H1 (cell line): ENCODE measurements around the gene RABL2B. TPM values are rescaled to one million over a fixed set of nuclear protein-coding genes. Genes with fewer than 3 reads are reported as not detected.

ENCODE experiments used
- CTCF ChIA-PET: fragments of 300-600 bp; sonication (Branson Sonifier 250); formaldehyde crosslinking; loops from one replicate; lab custom pipeline; 2021; ENCODE audit not compliant: partially characterized antibody; lab: Charles Lee
- POLR2A ChIA-PET: fragments of 300-600 bp; sonication (Branson Sonifier 250); formaldehyde crosslinking; loops from one replicate; lab custom pipeline; 2021; ENCODE audit warnings: inconsistent platforms; ENCODE audit not compliant: partially characterized antibody; lab: Charles Lee
- DNase-seq, 2 experiments: peaks; one replicate each; pipeline versions ENCODE4 v3.0.0 to v3.0.0-alpha.2; 2010 to 2022; ENCODE audit warnings: low spot score in 2 of 2, low read depth in 1 of 2, mixed read lengths in 1 of 2
- FAIRE-seq: peaks from 2 replicates; lab custom pipeline; 2011; peaks lifted over from hg19 to GRCh38; lab: Jason Lieb, UNC
- H2AFZ ChIP-seq: 2 replicates; pipeline ENCODE4 v1.8.1; 2012; ENCODE audit warnings: low read length, inconsistent platforms
- H2AK5ac ChIP-seq: 2 replicates; pipeline ENCODE4 v1.6.1; 2013; ENCODE audit warnings: low read depth, low read length
- H2BK120ac ChIP-seq: replicated peaks from 2 replicates; pipeline ENCODE3; 2013; ENCODE audit warnings: low read depth, low read length, inconsistent platforms
- H2BK12ac ChIP-seq: 2 replicates; pipeline ENCODE4 v1.6.1; 2013; ENCODE audit warnings: low read depth, low read length
- H2BK15ac ChIP-seq: 2 replicates; pipeline ENCODE4 v1.6.1; 2013; ENCODE audit warnings: low read length
- H2BK20ac ChIP-seq: 2 replicates; pipeline ENCODE4 v1.6.1; 2013; ENCODE audit warnings: low read length
- H2BK5ac ChIP-seq: 2 replicates; pipeline ENCODE4 v1.6.1; 2013; ENCODE audit warnings: low read depth, low read length
- H3K14ac ChIP-seq: 2 replicates; pipeline ENCODE4 v1.6.1; 2013; ENCODE audit warnings: inconsistent platforms; ENCODE audit not compliant: insufficient read length
- H3K18ac ChIP-seq: 2 replicates; pipeline ENCODE4 v1.6.1; 2013; ENCODE audit warnings: low read length; ENCODE audit errors: extremely low read depth
- H3K23ac ChIP-seq: 2 replicates; pipeline ENCODE4 v1.6.1; 2013; ENCODE audit warnings: inconsistent platforms; ENCODE audit not compliant: insufficient read length
- H3K23me2 ChIP-seq: 2 replicates; pipeline ENCODE4 v1.6.1; 2013; ENCODE audit warnings: low read depth, low read length
- H3K27ac ChIP-seq: 2 replicates; pipeline ENCODE4 v1.6.1; 2011; ENCODE audit warnings: low read depth, low read length, inconsistent platforms
- H3K27me3 ChIP-seq, 4 experiments: replicated peaks in 1 of 4; 1 replicate in 1 of 4; 2 replicates in 3 of 4; pipeline versions ENCODE4 v1.6.1 to v1.8.1; 2011 to 2013; ENCODE audit warnings: low read length in 3 of 4, mild to moderate bottlenecking in 3 of 4, inconsistent platforms in 2 of 4, mixed read lengths in 2 of 4, moderate library complexity in 1 of 4; ENCODE audit not compliant: control insufficient read depth in 3 of 4, insufficient read depth in 3 of 4; ENCODE audit errors: extremely low read depth in 1 of 4
- H3K36me3 ChIP-seq, 4 experiments: 2 replicates each; pipeline versions ENCODE4 v1.6.1 to v1.8.1; 2011 to 2013; ENCODE audit warnings: mild to moderate bottlenecking in 4 of 4, low read length in 3 of 4, moderate library complexity in 2 of 4, control low read depth in 1 of 4, inconsistent platforms in 1 of 4; ENCODE audit not compliant: insufficient read depth in 4 of 4, control insufficient read depth in 2 of 4
- H3K4ac ChIP-seq: replicated peaks from 2 replicates; pipeline ENCODE3; 2013; ENCODE audit warnings: low read length, low read depth, mixed read lengths, inconsistent platforms; ENCODE audit not compliant: insufficient read length
- H3K4me1 ChIP-seq, 4 experiments: replicated peaks in 1 of 4; 1 replicate in 1 of 4; 2 replicates in 3 of 4; pipeline versions ENCODE4 v1.6.1 to v1.8.1; 2011 to 2013; ENCODE audit warnings: low read length in 3 of 4, inconsistent platforms in 2 of 4, mixed read lengths in 1 of 4; ENCODE audit not compliant: insufficient read depth in 4 of 4, control insufficient read depth in 3 of 4
- H3K4me2 ChIP-seq, 2 experiments: 2 replicates each; pipeline versions ENCODE4 v1.6.1 to v1.8.1; 2011 to 2013; ENCODE audit warnings: low read depth in 2 of 2, low read length in 2 of 2, control low read depth in 1 of 2, inconsistent platforms in 1 of 2, mild to moderate bottlenecking in 1 of 2; ENCODE audit not compliant: insufficient read depth in 1 of 2
- H3K4me3 ChIP-seq, 4 experiments: fragments of 200-600, 300-600 bp in 1 of 4; sonication (generic), shearing (Covaris generic), sonication (Bioruptor Twin) in 1 of 4; 2 replicates each; pipeline versions ENCODE4 v1.5.1 to v1.8.1; 2011 to 2016; ENCODE audit warnings: low read length in 4 of 4, low read depth in 3 of 4, control low read depth in 2 of 4, inconsistent platforms in 2 of 4, mild to moderate bottlenecking in 2 of 4, mixed read lengths in 1 of 4, moderate library complexity in 1 of 4; ENCODE audit not compliant: insufficient read depth in 2 of 4; ENCODE audit errors: extremely low read depth in 1 of 4
- H3K56ac ChIP-seq: replicated peaks from 2 replicates; pipeline ENCODE3; 2013; ENCODE audit warnings: low read depth, mild to moderate bottlenecking, mixed read lengths, low read length, inconsistent platforms; ENCODE audit not compliant: insufficient read length
- H3K79me1 ChIP-seq: 2 replicates; pipeline ENCODE4 v1.6.1; 2013; ENCODE audit warnings: low read depth, low read length, control low read depth
- H3K79me2 ChIP-seq, 2 experiments: 2 replicates each; pipeline versions ENCODE4 v1.6.1 to v1.8.1; 2012 to 2013; ENCODE audit warnings: low read length in 2 of 2, mild to moderate bottlenecking in 2 of 2, inconsistent platforms in 1 of 2; ENCODE audit not compliant: insufficient read depth in 2 of 2, control insufficient read depth in 1 of 2
- H3K9ac ChIP-seq, 4 experiments: replicated peaks in 1 of 4; 1 replicate in 1 of 4; 2 replicates in 3 of 4; pipeline versions ENCODE4 v1.6.1 to v1.8.1; 2011 to 2013; ENCODE audit warnings: low read depth in 3 of 4, low read length in 3 of 4, control low read depth in 2 of 4, mild to moderate bottlenecking in 2 of 4, moderate library complexity in 2 of 4, inconsistent platforms in 1 of 4; ENCODE audit errors: extremely low read depth in 1 of 4
- H3K9me3 ChIP-seq, 2 experiments: 2 replicates each; pipeline versions ENCODE4 v1.6.1 to v1.8.1; 2012 to 2013; ENCODE audit warnings: mild to moderate bottlenecking in 2 of 2, moderate library complexity in 2 of 2, control low read depth in 1 of 2, inconsistent platforms in 1 of 2, low read depth in 1 of 2, low read length in 1 of 2, mixed read lengths in 1 of 2; ENCODE audit not compliant: insufficient read depth in 2 of 2
- H4K20me1 ChIP-seq, 2 experiments: replicated peaks in 1 of 2; 2 replicates each; pipeline versions ENCODE3 to v1.8.1; 2011 to 2013; ENCODE audit warnings: inconsistent platforms in 2 of 2, low read length in 2 of 2, mild to moderate bottlenecking in 1 of 2; ENCODE audit not compliant: insufficient read depth in 2 of 2, control insufficient read depth in 1 of 2
- H4K5ac ChIP-seq: 2 replicates; pipeline ENCODE4 v1.6.1; 2013; ENCODE audit warnings: low read length, low read depth, mixed read lengths, inconsistent platforms; ENCODE audit not compliant: insufficient read length
- H4K8ac ChIP-seq: 2 replicates; pipeline ENCODE4 v1.8.0; 2013; ENCODE audit warnings: mild to moderate bottlenecking, moderate library complexity, low read length, inconsistent platforms; ENCODE audit not compliant: insufficient read depth; ENCODE audit errors: extremely low read depth
- H4K91ac ChIP-seq: replicated peaks from 2 replicates; pipeline ENCODE3; 2013; ENCODE audit warnings: low read length, mixed read lengths, inconsistent platforms; ENCODE audit not compliant: insufficient read length
- ASH2L ChIP-seq: fragments of 200-600, 300-600 bp; sonication (generic); IDR thresholded peaks from one replicate; pipeline ENCODE4 v1.7.1; 2017; ENCODE audit warnings: low read length
- BACH1 ChIP-seq: IDR thresholded peaks from 2 replicates; pipeline ENCODE4 v1.6.1; 2012; ENCODE audit warnings: low read length, improper control_type of control experiment
- BRCA1 ChIP-seq: IDR thresholded peaks from 2 replicates; pipeline ENCODE4 v1.6.1; 2012; ENCODE audit warnings: low read depth, low read length, improper control_type of control experiment
- CBX5 ChIP-seq: fragments of 300-800, 300-1000 bp; sonication (generic); IDR thresholded peaks from 2 replicates; pipeline ENCODE4 v1.7.1; 2016; ENCODE audit warnings: antibody characterized with exemption, low read length, low read depth
- CHD2 ChIP-seq: IDR thresholded peaks from 2 replicates; pipeline ENCODE4 v1.6.1; 2012; ENCODE audit warnings: low read length, improper control_type of control experiment
- GABPA ChIP-seq: IDR thresholded peaks from 2 replicates; pipeline ENCODE4 v1.6.1; 2011; ENCODE audit warnings: mild to moderate bottlenecking, low read length, moderate library complexity, borderline replicate concordance; ENCODE audit not compliant: insufficient read depth
- POLR2A ChIP-seq, 2 experiments: IDR thresholded peaks; 1 replicate in 1 of 2; 2 replicates in 1 of 2; pipeline ENCODE4 v1.6.1; 2011; ENCODE audit warnings: low read depth in 2 of 2, low read length in 2 of 2, mild to moderate bottlenecking in 2 of 2; ENCODE audit errors: control extremely low read depth in 1 of 2
- POU5F1 ChIP-seq: IDR thresholded peaks from 2 replicates; pipeline ENCODE4 v1.6.1; 2011; ENCODE audit warnings: low read depth, mild to moderate bottlenecking, low read length, moderate library complexity
- RXRA ChIP-seq: IDR thresholded peaks from 2 replicates; pipeline ENCODE4 v1.6.1; 2011; ENCODE audit warnings: low read depth, mild to moderate bottlenecking, low read length, moderate library complexity; ENCODE audit not compliant: insufficient read depth
- SIX5 ChIP-seq: IDR thresholded peaks from 2 replicates; pipeline ENCODE4 v1.6.1; 2011; ENCODE audit warnings: mild to moderate bottlenecking, low read depth, low read length
- TCF12 ChIP-seq: IDR thresholded peaks from 2 replicates; pipeline ENCODE4 v1.6.1; 2011; ENCODE audit warnings: low read depth, mild to moderate bottlenecking, low read length
- TEAD4 ChIP-seq: IDR thresholded peaks from 2 replicates; pipeline ENCODE4 v1.6.1; 2012; ENCODE audit warnings: low read depth, low read length, inconsistent platforms, mixed read lengths
- YY1 ChIP-seq: IDR thresholded peaks from 2 replicates; pipeline ENCODE4 v1.6.1; 2011; ENCODE audit warnings: low read depth, mild to moderate bottlenecking, low read length
- WGBS, 2 experiments: shearing (Covaris generic) in 1 of 2; methylation state at CpG; one replicate each; pipeline versions ENCODE4 v1.1.6 to v1.1.7; 2013 to 2015; ENCODE audit warnings: low lambda C conversion rate in 2 of 2, mixed read lengths in 2 of 2, inconsistent platforms in 1 of 2, low coverage in 1 of 2, missing lambda C conversion rate in 1 of 2; ENCODE audit not compliant: insufficient replicate concordance in 2 of 2, insufficient coverage in 1 of 2, insufficient read length in 1 of 2; ENCODE audit errors: extremely low coverage in 1 of 2, missing lambda C conversion rate in 1 of 2; 5-methylcytosine and 5-hydroxymethylcytosine counted together
- polyA plus RNA-seq, 7 experiments: library from polyadenylated mRNA; depleted of rRNA in 3 of 7; stranded (reverse) in 5 of 7; unstranded in 2 of 7; fragments of >200 nt in 5 of 7; fragments of 200-250 nt in 2 of 7; gene quantifications; 1 replicate in 5 of 7; 2 replicates in 1 of 7; 4 replicates in 1 of 7; pipeline versions ENCODE4 v1.2.1 to v1.2.3, GENCODE V29; 2011 to 2013; ENCODE audit warnings: missing spikeins in 2 of 7, mixed read lengths in 2 of 7
- total RNA-seq: library from RNA; stranded (reverse); fragmentation: NEBNext Ultra II Directional; extraction: Animal tissue kit (Norgen Biotek cat#: 25700); gene quantifications from 2 replicates; pipeline ENCODE4 v1.2.1, GENCODE V29; 2021
- TF ChIP-seq, protein P1 (sequence below): IDR thresholded peaks from 2 replicates; pipeline ENCODE4 v1.6.1; 2012; ENCODE audit warnings: inconsistent platforms

The RABL2B gene
- total and polyA plus RNA-seq, 2 of the 8 experiments (the other 6 are each of a cell fraction or from before 2014, with no cell fraction given), result 16.2 to 26.5 TPM

DNA sequence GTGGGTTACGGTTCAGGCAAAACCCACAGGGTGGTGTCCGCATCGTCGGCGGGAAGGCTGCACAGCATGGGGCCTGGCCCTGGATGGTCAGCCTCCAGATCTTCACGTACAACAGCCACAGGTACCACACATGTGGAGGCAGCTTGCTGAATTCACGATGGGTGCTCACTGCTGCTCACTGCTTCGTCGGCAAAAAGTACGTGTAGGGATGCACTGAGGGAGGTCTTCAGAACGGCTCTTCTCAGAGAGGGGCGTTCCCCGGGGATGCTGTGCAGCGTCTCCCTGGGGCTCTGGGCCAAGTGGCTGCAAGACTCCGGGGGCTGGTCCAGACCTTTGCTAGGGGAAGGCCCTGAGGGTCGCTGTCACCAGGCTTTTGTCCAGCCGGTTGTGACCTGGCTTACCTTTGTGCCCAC is 44.2 kb downstream of the RABL2B start:
- ChIA-PET CTCF (interaction anchor here (1.4 kb wide), 1 partner anchor 36 kb away, joined by 4 read pairs; no protein-coding TSS in a partner anchor), POLR2A (no interaction called here)
- Histone ChIP-seq H3K9me3 (no peaks in the 10 kb centered on the region), H3K36me3 (no peaks in the 10 kb centered on the region), H3K79me2 (no peaks in the 10 kb centered on the region), H2BK15ac (no peak overlapping the region), H3K4ac (no peak overlapping the region), H3K4me3 (no peak overlapping the region), H3K23ac (no peak overlapping the region), H3K79me1 (no peaks in the 10 kb centered on the region), H2BK20ac (no peak overlapping the region), H2AK5ac (no peak overlapping the region), H3K4me1 (no peaks in the 10 kb centered on the region), H3K14ac (no peak overlapping the region), H4K20me1 (no peaks in the 10 kb centered on the region), H4K8ac (peak overlapping the region; percentile 35), H3K4me2 (no peak overlapping the region), H3K18ac (no peak overlapping the region), H4K91ac (no peak overlapping the region), H3K23me2 (no peaks in the 10 kb centered on the region), H3K9ac (no peak overlapping the region), H2BK5ac (no peak overlapping the region), H2AFZ (no peak overlapping the region), H2BK120ac (no peak overlapping the region), H2BK12ac (no peak overlapping the region), H3K27me3 (peaks cover 0 to 52% (median 37%) of the 10 kb centered on the region in 4 experiments; a peak in 6 of 7 replicates), H3K27ac (no peak overlapping the region), H3K56ac (no peak overlapping the region), H4K5ac (no peak overlapping the region)
- FAIRE-seq (no peak), DNase-seq (no peak)
- WGBS, 2 experiments, result 77% methylated on average over 17 of the region's 17 CpGs; no CpG with 5 or more reads in 1 of the 2 experiments
- TF ChIP-seq BACH1 (no peak), POU5F1 (no peak), RXRA (no peak), TCF12 (no peak), CHD2 (no peak), SIX5 (no peak), POLR2A (IDR thresholded peaks at IDR 0.05; ENCODE audit: control extremely low read depth in 1 of 2, low read depth in 2 of 2, low read length in 2 of 2) (no peak), BRCA1 (no peak), GABPA (no peak), TEAD4 (no peak), CBX5 (no peak), ASH2L (no peak), YY1 (no peak)
- TF ChIP-seq, protein P1, sequence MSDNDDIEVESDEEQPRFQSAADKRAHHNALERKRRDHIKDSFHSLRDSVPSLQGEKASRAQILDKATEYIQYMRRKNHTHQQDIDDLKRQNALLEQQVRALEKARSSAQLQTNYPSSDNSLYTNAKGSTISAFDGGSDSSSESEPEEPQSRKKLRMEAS, result no peak
